OCI-LY3 (cell line): ENCODE measurements around the gene STK32C.

Experiments used
- CTCF ChIP-seq: fragments of 200-600, 300-600 bp; sonication (generic); IDR thresholded peaks from 2 replicates; pipeline ENCODE4 v1.5.1; 2014; ENCODE audit warnings: antibody characterized with exemption, low read length, low read depth
- EZH2phosphoT487 ChIP-seq: fragments of 200-600 bp; shearing (Covaris generic); IDR thresholded peaks from 2 replicates; pipeline ENCODE4 v1.6.1; 2018; ENCODE audit warnings: antibody characterized with exemption, mixed run types, low read depth

GRCh38 chr10:132336919-132337407 lies 29.2 kb upstream of the STK32C start:
- no peak for TF ChIP-seq CTCF
- TF ChIP-seq EZH2phosphoT487: no peak
